A673 (cell line): Measurements from ENCODE around the gene ZNF17.

Experiments used
- EZH2 ChIP-seq: fragments of 200-600 bp; sonication (generic); IDR thresholded peaks from 2 replicates; pipeline ENCODE4 v1.6.1; 2017; ENCODE audit warnings: borderline replicate concordance, low read depth, mild to moderate bottlenecking, mixed read lengths, antibody characterized with exemption, low read length; ENCODE audit not compliant: poor library complexity, severe bottlenecking
- TF ChIP-seq, protein P1 (sequence below): fragments of 300-800, 200-600 bp; sonication (generic); conservative IDR thresholded peaks from 2 replicates; pipeline ENCODE4 v1.5.1; 2017; ENCODE audit warnings: low read depth, mild to moderate bottlenecking, antibody characterized with exemption, low read length, moderate library complexity, mixed read lengths

GRCh38 chr19:57434386-57435061, 23.6 kb downstream of the ZNF17 start:
- TF ChIP-seq, protein P1, sequence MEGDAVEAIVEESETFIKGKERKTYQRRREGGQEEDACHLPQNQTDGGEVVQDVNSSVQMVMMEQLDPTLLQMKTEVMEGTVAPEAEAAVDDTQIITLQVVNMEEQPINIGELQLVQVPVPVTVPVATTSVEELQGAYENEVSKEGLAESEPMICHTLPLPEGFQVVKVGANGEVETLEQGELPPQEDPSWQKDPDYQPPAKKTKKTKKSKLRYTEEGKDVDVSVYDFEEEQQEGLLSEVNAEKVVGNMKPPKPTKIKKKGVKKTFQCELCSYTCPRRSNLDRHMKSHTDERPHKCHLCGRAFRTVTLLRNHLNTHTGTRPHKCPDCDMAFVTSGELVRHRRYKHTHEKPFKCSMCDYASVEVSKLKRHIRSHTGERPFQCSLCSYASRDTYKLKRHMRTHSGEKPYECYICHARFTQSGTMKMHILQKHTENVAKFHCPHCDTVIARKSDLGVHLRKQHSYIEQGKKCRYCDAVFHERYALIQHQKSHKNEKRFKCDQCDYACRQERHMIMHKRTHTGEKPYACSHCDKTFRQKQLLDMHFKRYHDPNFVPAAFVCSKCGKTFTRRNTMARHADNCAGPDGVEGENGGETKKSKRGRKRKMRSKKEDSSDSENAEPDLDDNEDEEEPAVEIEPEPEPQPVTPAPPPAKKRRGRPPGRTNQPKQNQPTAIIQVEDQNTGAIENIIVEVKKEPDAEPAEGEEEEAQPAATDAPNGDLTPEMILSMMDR, result no peak
- no peak for TF ChIP-seq EZH2
